ENCODE results near the gene ELK4. TPM values are rescaled to one million over a fixed set of nuclear protein-coding genes. Genes with fewer than 3 reads are reported as not detected.

The ELK4 gene
- total and polyA plus RNA-seq, 2 of the 8 experiments (the other 6 are each of a cell fraction or from before 2014, with no cell fraction given): 2.9 to 26.3 TPM

GRCh38 chr1:205637854-205638468 lies 6.2 kb upstream of the ELK4 start:
- Histone ChIP-seq H3K4me2 (ENCODE audit: insufficient read depth in 1 of 2, low read depth in 2 of 2, low read length in 2 of 2) (no peak overlapping the region), H2BK12ac (ENCODE audit: low read depth, low read length) (no peak overlapping the region), H3K79me1 (ENCODE audit: low read depth, low read length) (no peaks in the 10 kb centered on the region), H3K4me3 (ENCODE audit: extremely low read depth in 1 of 4, insufficient read depth in 2 of 4, low read depth in 3 of 4, low read length in 4 of 4) (no peak overlapping the region), H3K27ac (ENCODE audit: low read depth, low read length) (no peak overlapping the region), H2BK5ac (ENCODE audit: low read depth, low read length) (no peak overlapping the region), H2BK20ac (ENCODE audit: low read length) (no peak overlapping the region), H4K8ac (ENCODE audit: extremely low read depth, insufficient read depth, low read length) (no peak overlapping the region), H3K23me2 (ENCODE audit: low read depth, low read length) (no peaks in the 10 kb centered on the region), H3K4me1 (replicated peaks in 1 of 4; ENCODE audit: control insufficient read depth in 3 of 4, insufficient read depth in 4 of 4, low read length in 3 of 4) (no peaks in the 10 kb centered on the region), H3K27me3 (replicated peaks in 1 of 4; ENCODE audit: control insufficient read depth in 3 of 4, extremely low read depth in 1 of 4, insufficient read depth in 3 of 4, low read length in 3 of 4) (0 out of 7 replicates have a peak, but pooled peaks cover 0 to 2% (median 0%) of the 10 kb centered on the region in 4 experiments), H3K18ac (ENCODE audit: extremely low read depth, low read length) (no peak overlapping the region), H4K5ac (ENCODE audit: insufficient read length, low read depth, low read length) (no peak overlapping the region), H3K79me2 (ENCODE audit: control insufficient read depth in 1 of 2, insufficient read depth in 2 of 2, low read length in 2 of 2) (no peaks in the 10 kb centered on the region), H3K4ac (replicated peaks; ENCODE audit: insufficient read length, low read depth, low read length) (no peak overlapping the region), H2BK120ac (replicated peaks; ENCODE audit: low read depth, low read length) (no peak overlapping the region), H4K20me1 (replicated peaks in 1 of 2; ENCODE audit: control insufficient read depth in 1 of 2, insufficient read depth in 2 of 2, low read length in 2 of 2) (peaks cover 0 to 1% of the 10 kb centered on the region in 2 experiments), H3K14ac (ENCODE audit: insufficient read length) (no peak overlapping the region), H3K23ac (ENCODE audit: insufficient read length) (no peak overlapping the region), H2BK15ac (ENCODE audit: low read length) (no peak overlapping the region), H2AFZ (ENCODE audit: low read length) (no peak overlapping the region), H3K56ac (replicated peaks; ENCODE audit: insufficient read length, low read depth, low read length) (no peak overlapping the region), H3K9me3 (ENCODE audit: insufficient read depth in 2 of 2, low read depth in 1 of 2, low read length in 1 of 2) (no peaks in the 10 kb centered on the region), H4K91ac (replicated peaks; ENCODE audit: insufficient read length, low read length) (no peak overlapping the region), H2AK5ac (ENCODE audit: low read depth, low read length) (no peak overlapping the region), H3K9ac (replicated peaks in 1 of 4; ENCODE audit: extremely low read depth in 1 of 4, low read depth in 3 of 4, low read length in 3 of 4) (no peak overlapping the region), H3K36me3 (ENCODE audit: control insufficient read depth in 2 of 4, insufficient read depth in 4 of 4, low read length in 3 of 4) (no peaks in the 10 kb centered on the region)
- DNase-seq (ENCODE audit: low read depth in 1 of 2, low spot score in 2 of 2): no peak
- no peak for FAIRE-seq
- ChIA-PET POLR2A (ENCODE audit: partially characterized antibody) (interaction anchor here (2.9 kb wide), 1 partner anchor 8 kb away, joined by 11 read pairs; no protein-coding TSS in a partner anchor), CTCF (ENCODE audit: partially characterized antibody) (interaction anchor here (3.9 to 19.2 kb wide), 4 partner anchors 10 to 73 kb away, joined by 21 to 282 read pairs (median 71); no protein-coding TSS in a partner anchor)
- no peak for TF ChIP-seq YY1 (IDR thresholded peaks at IDR 0.05; ENCODE audit: low read depth, low read length)
- no peak for TF ChIP-seq BRCA1 (IDR thresholded peaks at IDR 0.05; ENCODE audit: low read depth, low read length)
- no peak for TF ChIP-seq POU5F1 (IDR thresholded peaks at IDR 0.05; ENCODE audit: low read depth, low read length)
- TF ChIP-seq ATF3 (IDR thresholded peaks at IDR 0.05; ENCODE audit: insufficient read depth, low read depth, low read length): no peak
- WGBS, 2 experiments (ENCODE audit: extremely low coverage in 1 of 2, insufficient coverage in 1 of 2, insufficient read length in 1 of 2, insufficient replicate concordance in 2 of 2, low coverage in 1 of 2, low lambda C conversion rate in 2 of 2, missing lambda C conversion rate in 1 of 2): 97% methylated on average over 9 of the region's 9 CpGs; no CpG with 5 or more reads in 1 of the 2 experiments
